HEK293 (cell line): ENCODE data around the gene RAB40C.

Experiments used
- CTCF ChIA-PET: fragments of 350-600 bp; formaldehyde crosslinking; extraction: SDS; loops from one replicate; lab custom pipeline; 2021; ENCODE audit warnings: antibody characterized with exemption; lab: Yijun Ruan, JAX
- POLR2A ChIA-PET: fragments of 300-600 bp; formaldehyde crosslinking; extraction: SDS; loops from one replicate; lab custom pipeline; 2020; ENCODE audit warnings: antibody characterized with exemption, inconsistent platforms; lab: Yijun Ruan, JAX
- H3K27ac ChIP-seq: fragments of 200-500 bp; sonication (Bioruptor generic); 2 replicates; pipeline ENCODE4 v1.5.1; 2014; ENCODE audit warnings: low read depth, low read length, control low read depth, inconsistent platforms; ENCODE audit errors: extremely low read depth
- H3K36me3 ChIP-seq, 2 experiments: fragments of 200-500 bp in 1 of 2; sonication (Bioruptor generic) in 1 of 2; 1 replicate in 1 of 2; 2 replicates in 1 of 2; pipeline ENCODE4 v1.5.1; 2014 to 2017; ENCODE audit warnings: inconsistent platforms in 2 of 2, low read length in 2 of 2; ENCODE audit not compliant: control insufficient read depth in 2 of 2, insufficient read depth in 1 of 2
- H3K4me1 ChIP-seq: fragments of 200-500 bp; sonication (Bioruptor generic); 2 replicates; pipeline ENCODE4 v1.5.1; 2014; ENCODE audit warnings: mild to moderate bottlenecking, low read length, inconsistent platforms; ENCODE audit not compliant: control insufficient read depth, insufficient read depth
- H3K4me3 ChIP-seq: 2 replicates; pipeline ENCODE4 v1.5.1; 2011; ENCODE audit warnings: low read depth, mild to moderate bottlenecking, control low read depth, low read length, moderate library complexity
- H3K9me3 ChIP-seq: fragments of 200-500 bp; sonication (Bioruptor generic); 2 replicates; pipeline ENCODE4 v1.5.1; 2014; ENCODE audit warnings: low read depth, low read length, inconsistent platforms; ENCODE audit not compliant: control insufficient read depth, insufficient read depth
- INSM2 ChIP-seq: fragments of 450-650 bp; formaldehyde crosslinking; IDR thresholded peaks from 2 replicates; pipeline ENCODE4 v1.5.1; 2016; ENCODE audit warnings: missing biosample characterization, missing genetic modification characterization
- RBAK ChIP-seq: fragments of 450-650 bp; formaldehyde crosslinking; IDR thresholded peaks from 2 replicates; pipeline ENCODE4 v1.5.1; 2016; ENCODE audit warnings: missing biosample characterization, missing genetic modification characterization
- SALL2 ChIP-seq: fragments of 450-650 bp; formaldehyde crosslinking; IDR thresholded peaks from 2 replicates; pipeline ENCODE4 v1.5.0; 2017; ENCODE audit warnings: missing biosample characterization, mild to moderate bottlenecking, missing genetic modification characterization, borderline replicate concordance
- TCF7L2 ChIP-seq: IDR thresholded peaks from 2 replicates; pipeline ENCODE4 v1.6.1; 2011; ENCODE audit warnings: low read depth, mild to moderate bottlenecking, inconsistent platforms, low read length, moderate library complexity, borderline replicate concordance
- ZBTB6 ChIP-seq: fragments of 450-650 bp; formaldehyde crosslinking; IDR thresholded peaks from 2 replicates; pipeline ENCODE4 v1.5.1; 2017; ENCODE audit warnings: missing biosample characterization, missing genetic modification characterization
- ZFHX2 ChIP-seq: fragments of 450-650 bp; formaldehyde crosslinking; conservative IDR thresholded peaks from 2 replicates; pipeline ENCODE4 v1.5.1; 2016; ENCODE audit warnings: missing biosample characterization, missing genetic modification characterization
- ZFP37 ChIP-seq: fragments of 450-650 bp; formaldehyde crosslinking; IDR thresholded peaks from 2 replicates; pipeline ENCODE4 v1.5.1; 2016; ENCODE audit warnings: missing biosample characterization, missing genetic modification characterization
- ZIC2 ChIP-seq: fragments of 450-650 bp; formaldehyde crosslinking; IDR thresholded peaks from 2 replicates; pipeline ENCODE4 v1.5.1; 2016; ENCODE audit warnings: missing biosample characterization, missing genetic modification characterization
- ZNF18 ChIP-seq: fragments of 450-650 bp; formaldehyde crosslinking; IDR thresholded peaks from 2 replicates; pipeline ENCODE4 v1.5.1; 2016; ENCODE audit warnings: missing biosample characterization, missing genetic modification characterization
- ZNF221 ChIP-seq: fragments of 450-650 bp; formaldehyde crosslinking; IDR thresholded peaks from 2 replicates; pipeline ENCODE4 v1.5.1; 2017; ENCODE audit warnings: missing biosample characterization, missing genetic modification characterization, borderline replicate concordance
- ZNF341 ChIP-seq: fragments of 450-650 bp; formaldehyde crosslinking; IDR thresholded peaks from 2 replicates; pipeline ENCODE4; 2016; ENCODE audit warnings: low read depth, missing biosample characterization, missing genetic modification characterization
- ZNF518A ChIP-seq: fragments of 450-650 bp; formaldehyde crosslinking; conservative IDR thresholded peaks from 2 replicates; pipeline ENCODE4 v1.5.1; 2016; ENCODE audit warnings: low read depth, missing biosample characterization, missing genetic modification characterization
- ZNF560 ChIP-seq: fragments of 450-650 bp; formaldehyde crosslinking; IDR thresholded peaks from 2 replicates; pipeline ENCODE4 v1.5.1; 2017; ENCODE audit warnings: missing biosample characterization, missing genetic modification characterization, borderline replicate concordance
- ZNF561 ChIP-seq: fragments of 450-650 bp; IDR thresholded peaks from 2 replicates; pipeline ENCODE4 v1.5.1; 2018; ENCODE audit warnings: missing biosample characterization, missing genetic modification characterization, borderline replicate concordance
- ZNF629 ChIP-seq: fragments of 450-650 bp; formaldehyde crosslinking; IDR thresholded peaks from 2 replicates; pipeline ENCODE4 v1.5.1; 2017; ENCODE audit warnings: missing biosample characterization, missing genetic modification characterization
- ZNF76 ChIP-seq: fragments of 450-650 bp; formaldehyde crosslinking; IDR thresholded peaks from 2 replicates; pipeline ENCODE4; 2016; ENCODE audit warnings: low read depth, missing biosample characterization, missing genetic modification characterization, borderline replicate concordance
- ZNF837 ChIP-seq: fragments of 450-650 bp; formaldehyde crosslinking; IDR thresholded peaks from 2 replicates; pipeline ENCODE4 v1.5.1; 2016; ENCODE audit warnings: missing biosample characterization, missing genetic modification characterization
- ZSCAN18 ChIP-seq: fragments of 450-650 bp; formaldehyde crosslinking; IDR thresholded peaks from 2 replicates; pipeline ENCODE4 v1.5.1; 2016; ENCODE audit warnings: missing biosample characterization, missing genetic modification characterization
- ZSCAN23 ChIP-seq: fragments of 450-650 bp; formaldehyde crosslinking; IDR thresholded peaks from 2 replicates; pipeline ENCODE4 v1.5.1; 2016; ENCODE audit warnings: missing biosample characterization, missing genetic modification characterization
- ZSCAN30 ChIP-seq: fragments of 450-650 bp; IDR thresholded peaks from 2 replicates; pipeline ENCODE4 v1.5.1; 2018; ENCODE audit warnings: missing biosample characterization, mild to moderate bottlenecking, missing genetic modification characterization, moderate library complexity
- ZSCAN5A ChIP-seq: fragments of 450-650 bp; formaldehyde crosslinking; IDR thresholded peaks from 2 replicates; pipeline ENCODE4 v1.5.1; 2016; ENCODE audit warnings: missing biosample characterization, missing genetic modification characterization

Gene RAB40C

GRCh38 chr16:648071-648780 lies 58.4 kb downstream of the RAB40C start (continued):
- TF ChIP-seq ZSCAN18 (tag by site-specific recombination) = no peak
- TF ChIP-seq SALL2 (tag by site-specific recombination) = no peak
- TF ChIP-seq RBAK = no peak
- no peak for TF ChIP-seq ZSCAN23
- no peak for TF ChIP-seq TCF7L2
- TF ChIP-seq ZSCAN5A = 0 out of 2 replicates have a peak, but pooled peaks have one; percentile 35

- ChIA-PET POLR2A (interaction anchor here (0.8 to 2.3 kb wide), 4 partner anchors 11 to 31 kb away, joined by 3 to 10 read pairs (median 6); partner anchors contain the start of genes METTL26, RHOT2 and STUB1), CTCF (interaction anchor here (0.7 to 1.6 kb wide), 5 partner anchors 10 to 73 kb away, joined by 3 to 5 read pairs (median 4); partner anchors contain the start of gene RHOT2)
- Histone ChIP-seq H3K27ac (peak within 1 kb of the TSS; percentile 97), H3K4me1 (0 out of 2 replicates have a peak, but pooled peaks cover 5% of the 10 kb centered on the region), H3K9me3 (no peaks in the 10 kb centered on the region), H3K4me3 (peak within 1 kb of the TSS; percentile 37), H3K36me3 (peaks cover 0 to 31% of the 10 kb centered on the region in 2 experiments; a peak in 2 of 3 replicates)
- TF ChIP-seq ZNF561 (peak; percentile 78; the same call in 1 of the 2 replicates), ZFP37 (tag by site-specific recombination) (no peak), ZNF221 (tag by site-specific recombination) (no peak), ZIC2 (tag by site-specific recombination) (peak; percentile 87), ZNF18 (tag by site-specific recombination) (peak; percentile 84; the same call in 1 of the 2 replicates), ZNF629 (tag by site-specific recombination) (peak; percentile 79), ZNF341 (tag by site-specific recombination) (peak; percentile 41; the same call in 1 of the 2 replicates), RBAK (no peak), ZNF560 (tag by site-specific recombination) (no peak), ZFHX2 (tag by site-specific recombination) (peak; percentile 78), ZSCAN30 (tag by site-specific recombination) (peak; percentile 17; the same call in 1 of the 2 replicates), ZNF518A (tag by site-specific recombination) (no peak), ZBTB6 (tag by site-specific recombination) (no peak), ZNF76 (tag by site-specific recombination) (peak; percentile 74; the same call in 1 of the 2 replicates), INSM2 (no peak), ZNF837 (tag by site-specific recombination) (0 out of 2 replicates have a peak, but pooled peaks have one; percentile 36)
These were observed 59.1 kb downstream of the RAB40C start, which contains the start of gene WDR90 for GRCh38 chr16:648781-649589. Gene WDR90 (plus strand): TSS chr16:649365. CDS start chr16:649417, 52 bp downstream.
